Mammary epithelial cell (primary cell): ENCODE results near the gene TNS1.

Source experiments
- EZH2 ChIP-seq: IDR thresholded peaks from 2 replicates; pipeline ENCODE4 v1.6.1; 2012; ENCODE audit warnings: low read length, inconsistent platforms, borderline replicate concordance
- TF ChIP-seq, protein P1 (sequence below), 2 donors: IDR thresholded peaks in 1 of 2; conservative IDR thresholded peaks in 1 of 2; 2 replicates each; pipeline ENCODE4 v1.5.1; 2011 to 2012; ENCODE audit warnings: inconsistent platforms in 2 of 2, low read length in 2 of 2, mild to moderate bottlenecking in 2 of 2, control low read depth in 1 of 2, low read depth in 1 of 2; ENCODE audit not compliant: insufficient read depth in 1 of 2; ENCODE audit errors: extremely low read depth in 1 of 2

DNA sequence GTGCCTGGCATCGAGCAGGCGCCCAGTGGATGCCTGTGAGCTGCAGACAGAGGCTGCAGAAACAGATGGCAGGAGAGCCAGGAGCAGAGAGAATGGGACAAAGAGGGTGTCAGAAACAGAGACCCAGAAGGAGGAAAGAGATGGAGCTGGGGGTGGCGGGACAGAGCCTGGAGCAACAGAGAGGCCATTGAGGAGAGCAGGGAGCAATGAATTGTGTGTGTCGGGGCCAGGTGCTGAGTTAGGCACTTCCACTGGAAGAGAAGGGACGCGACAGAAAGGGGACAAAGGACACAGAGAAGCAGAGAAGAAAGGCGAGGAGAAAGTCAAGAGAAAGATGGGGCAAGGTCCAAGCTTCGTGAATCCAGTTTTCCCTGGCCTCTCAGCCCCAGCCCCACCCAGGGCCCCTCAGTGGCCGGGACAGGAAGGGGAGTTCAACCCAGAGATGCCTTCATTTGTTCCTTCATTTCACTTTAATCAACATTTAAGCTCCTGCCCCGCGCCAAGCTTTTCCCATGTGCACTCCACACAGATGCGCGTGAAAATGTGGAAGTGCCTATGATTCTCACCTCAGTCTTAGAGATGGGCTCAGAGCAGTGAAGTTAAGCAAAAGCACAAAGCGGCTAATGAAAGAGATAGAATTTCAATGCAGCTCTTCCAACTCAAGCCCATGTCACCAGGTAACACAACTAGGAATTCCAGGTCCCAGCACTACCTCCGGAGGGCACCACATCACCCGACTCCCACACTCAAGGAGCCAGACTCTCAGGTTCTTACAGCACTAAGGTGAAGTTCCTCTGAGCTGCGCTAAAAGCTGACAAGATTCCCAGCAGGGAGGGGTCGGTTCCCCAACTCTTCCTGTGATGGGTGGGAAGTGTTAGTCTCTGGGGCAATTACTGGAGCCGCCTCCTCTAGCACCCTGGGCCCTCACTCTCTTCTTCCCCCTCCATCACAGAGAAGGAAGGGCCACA is 55.1 kb downstream of the TNS1 start:
- TF ChIP-seq, protein P1, sequence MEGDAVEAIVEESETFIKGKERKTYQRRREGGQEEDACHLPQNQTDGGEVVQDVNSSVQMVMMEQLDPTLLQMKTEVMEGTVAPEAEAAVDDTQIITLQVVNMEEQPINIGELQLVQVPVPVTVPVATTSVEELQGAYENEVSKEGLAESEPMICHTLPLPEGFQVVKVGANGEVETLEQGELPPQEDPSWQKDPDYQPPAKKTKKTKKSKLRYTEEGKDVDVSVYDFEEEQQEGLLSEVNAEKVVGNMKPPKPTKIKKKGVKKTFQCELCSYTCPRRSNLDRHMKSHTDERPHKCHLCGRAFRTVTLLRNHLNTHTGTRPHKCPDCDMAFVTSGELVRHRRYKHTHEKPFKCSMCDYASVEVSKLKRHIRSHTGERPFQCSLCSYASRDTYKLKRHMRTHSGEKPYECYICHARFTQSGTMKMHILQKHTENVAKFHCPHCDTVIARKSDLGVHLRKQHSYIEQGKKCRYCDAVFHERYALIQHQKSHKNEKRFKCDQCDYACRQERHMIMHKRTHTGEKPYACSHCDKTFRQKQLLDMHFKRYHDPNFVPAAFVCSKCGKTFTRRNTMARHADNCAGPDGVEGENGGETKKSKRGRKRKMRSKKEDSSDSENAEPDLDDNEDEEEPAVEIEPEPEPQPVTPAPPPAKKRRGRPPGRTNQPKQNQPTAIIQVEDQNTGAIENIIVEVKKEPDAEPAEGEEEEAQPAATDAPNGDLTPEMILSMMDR (conservative IDR thresholded peaks at IDR 0.05 in 1 of 2, IDR thresholded peaks at IDR 0.05 in 1 of 2; ENCODE audit: extremely low read depth in 1 of 2, insufficient read depth in 1 of 2, low read depth in 1 of 2, low read length in 2 of 2): peak in 1 of 2 donors; percentile 4
- TF ChIP-seq EZH2: no peak
